SK-N-MC (cell line): ENCODE data around the gene PLAGL2.

Experiments
- EZH2 ChIP-seq: fragments of 200-600 bp; sonication (generic); IDR thresholded peaks from one replicate; pipeline ENCODE4 v1.6.1; 2017; ENCODE audit warnings: antibody characterized with exemption
- FOXP2 ChIP-seq: optimal IDR thresholded peaks from 2 replicates; pipeline ENCODE3; 2011; ENCODE audit warnings: mild to moderate bottlenecking, moderate library complexity; ENCODE audit not compliant: insufficient read depth; ENCODE audit errors: extremely low read length, control extremely low read depth
- POLR2AphosphoS5 ChIP-seq: IDR thresholded peaks from 2 replicates; pipeline ENCODE4 v1.6.1; 2012; ENCODE audit warnings: mild to moderate bottlenecking, low read depth, low read length, borderline replicate concordance

GRCh38 chr20:32215147-32215546 is 7.6 kb upstream of the PLAGL2 start:
- TF ChIP-seq EZH2 (no peak), POLR2AphosphoS5 (no peak), FOXP2 (no peak)
